ENCODE measurements around the gene NAB1. TPM values are rescaled to one million over a fixed set of nuclear protein-coding genes. Genes with fewer than 3 reads are reported as not detected.

The NAB1 gene
- total RNA-seq, 6 experiments from 2014 or later = 22.0 to 29.9 (median 23.8) TPM

Other genes with a start within 250 kb of the NAB1 start
- 10 to 100 TPM in 1 of 6 experiments, 1 to 10 TPM in 5; 1.5 to 14.8 (median 4.1) TPM for gene MFSD6, start 240.7 kb upstream of the NAB1 start, total RNA-seq
- gene NEMP2, start 114.4 kb upstream of the NAB1 start, total RNA-seq = 1 to 10 TPM; 2.0 to 4.1 (median 2.7) TPM
- 10 to 100 TPM in 5 of 6 experiments, 1 to 10 TPM in 1; 6.6 to 25.0 (median 16.9) TPM for gene GLS, start 231.7 kb downstream of the NAB1 start, total RNA-seq

Data from right lobe of liver (tissue), 5 donors.